ENCODE measurements around the gene MAGEB6.

- TF ChIP-seq CTCF (optimal IDR thresholded peaks at IDR 0.05 in 1 of 3, IDR thresholded peaks at IDR 0.05 in 1 of 3, conservative IDR thresholded peaks at IDR 0.05 in 1 of 3; ENCODE audit: extremely low read depth in 1 of 3, insufficient read depth in 2 of 3, low read length in 3 of 3), result no peak
- TF ChIP-seq EZH2 (IDR thresholded peaks at IDR 0.05; ENCODE audit: low read length), result no peak
Measured at GRCh38 chrX:26146024-26146423, 46.2 kb upstream of the MAGEB6 start.
